SU-DHL-6 (cell line): ENCODE data around the gene PTPRJ.

Experiments used
- H2AFZ ChIP-seq: fragments of 200-600 bp; sonication (generic); 2 replicates; pipeline ENCODE4 v1.6.1; 2014; ENCODE audit warnings: low read depth, mild to moderate bottlenecking, moderate library complexity, mixed read lengths, antibody characterized with exemption, low read length; ENCODE audit not compliant: severe bottlenecking
- H3F3A ChIP-seq: fragments of 200-600 bp; shearing (Covaris generic); 2 replicates; pipeline ENCODE4 v1.6.0; 2016; ENCODE audit warnings: antibody characterized with exemption, mild to moderate bottlenecking; ENCODE audit not compliant: insufficient read depth
- H3K27ac ChIP-seq: fragments of 200-600 bp; sonication (generic); 2 replicates; pipeline ENCODE4 v1.5.1; 2016; ENCODE audit warnings: low read depth, mild to moderate bottlenecking, low read length, moderate library complexity, mixed read lengths
- H3K27me3 ChIP-seq: fragments of 200-600 bp; sonication (generic), shearing (Covaris generic); 2 replicates; pipeline ENCODE4 v1.6.0; 2014; ENCODE audit warnings: mild to moderate bottlenecking, low read length
- H3K36me3 ChIP-seq: fragments of 200-600 bp; sonication (generic); 2 replicates; pipeline ENCODE4 v1.6.1; 2014; ENCODE audit warnings: mild to moderate bottlenecking, low read length, mixed read lengths
- H3K4me2 ChIP-seq: fragments of 300-600, 200-600 bp; shearing (Covaris generic), sonication (generic); 2 replicates; pipeline ENCODE4 v1.6.0; 2014; ENCODE audit warnings: low read length, low read depth, mild to moderate bottlenecking; ENCODE audit not compliant: poor library complexity, severe bottlenecking
- H3K4me3 ChIP-seq: fragments of 200-600 bp; sonication (generic); 2 replicates; pipeline ENCODE4 v1.5.1; 2014; ENCODE audit warnings: antibody characterized with exemption, low read length, mild to moderate bottlenecking, mixed read lengths; ENCODE audit not compliant: insufficient read depth, poor library complexity, severe bottlenecking
- H3K79me2 ChIP-seq: fragments of 200-600 bp; sonication (generic); 2 replicates; pipeline ENCODE4 v1.6.1; 2014; ENCODE audit warnings: mild to moderate bottlenecking, low read length, moderate library complexity; ENCODE audit not compliant: insufficient read depth
- H3K9ac ChIP-seq: fragments of 200-600 bp; sonication (generic); 2 replicates; pipeline ENCODE4 v1.7.0; 2014; ENCODE audit warnings: mild to moderate bottlenecking, low read length
- H3K9me2 ChIP-seq: fragments of 200-600 bp; sonication (generic); replicated peaks from 2 replicates; pipeline ENCODE4 v1.6.1; 2014; ENCODE audit warnings: low read length; ENCODE audit not compliant: insufficient read depth
- H3K9me3 ChIP-seq: fragments of 200-600 bp; sonication (generic); 2 replicates; pipeline ENCODE4 v1.6.1; 2014; ENCODE audit warnings: low read length, mixed read lengths; ENCODE audit not compliant: insufficient read depth
- H4K20me1 ChIP-seq: fragments of 200-600 bp; sonication (generic); 2 replicates; pipeline ENCODE4 v1.6.1; 2014; ENCODE audit warnings: low read depth, mild to moderate bottlenecking, antibody characterized with exemption, low read length, moderate library complexity, mixed read lengths
- CTCF ChIP-seq: fragments of 200-600 bp; sonication (generic); IDR thresholded peaks from one replicate; pipeline ENCODE4 v1.5.1; 2017; ENCODE audit warnings: antibody characterized with exemption, mild to moderate bottlenecking, low read length, moderate library complexity; ENCODE audit not compliant: insufficient read depth, poor library complexity, severe bottlenecking
- EZH2phosphoT487 ChIP-seq: fragments of 200-600 bp; sonication (generic), shearing (Covaris generic); conservative IDR thresholded peaks from 2 replicates; pipeline ENCODE4 v1.6.1; 2018; ENCODE audit warnings: mild to moderate bottlenecking, antibody characterized with exemption, low read length, moderate library complexity, mixed read lengths

PTPRJ gene

GRCh38 chr11:48055292-48056132, 75.2 kb downstream of the PTPRJ start:
- no peak overlapping the region for H2AFZ ChIP-seq
- H3K27me3 ChIP-seq: no peaks in the 10 kb centered on the region
- no peaks in the 10 kb centered on the region for H3K36me3 ChIP-seq
- no peak overlapping the region for H3K27ac ChIP-seq
- no peaks in the 10 kb centered on the region for H4K20me1 ChIP-seq
- no peaks in the 10 kb centered on the region for H3K79me2 ChIP-seq
- TF ChIP-seq CTCF: no peak
- TF ChIP-seq EZH2phosphoT487: no peak
- H3F3A ChIP-seq: no peaks in the 10 kb centered on the region
- H3K9me3 ChIP-seq: no peaks in the 10 kb centered on the region
- H3K9ac ChIP-seq: no peak overlapping the region
- no peaks in the 10 kb centered on the region for H3K9me2 ChIP-seq
- no peak overlapping the region for H3K4me2 ChIP-seq
- H3K4me3 ChIP-seq: no peak overlapping the region

- Histone ChIP-seq H3K9me2 (no peaks in the 10 kb centered on the region), H3K79me2 (no peaks in the 10 kb centered on the region), H3F3A (no peaks in the 10 kb centered on the region), H2AFZ (no peak overlapping the region), H4K20me1 (no peaks in the 10 kb centered on the region), H3K4me2 (no peak overlapping the region), H3K36me3 (no peaks in the 10 kb centered on the region), H3K27me3 (no peaks in the 10 kb centered on the region), H3K9me3 (no peaks in the 10 kb centered on the region), H3K27ac (no peak overlapping the region), H3K9ac (no peak overlapping the region), H3K4me3 (no peak overlapping the region)
- TF ChIP-seq CTCF: no peak
- no peak for TF ChIP-seq EZH2phosphoT487
These were observed 76.2 kb downstream of the PTPRJ start for GRCh38 chr11:48056325-48057183.

GRCh38 chr11:48058064-48058463, 77.7 kb downstream of the PTPRJ start:
- no peak overlapping the region for H3K9ac ChIP-seq
- H3K4me3 ChIP-seq: no peak overlapping the region
- TF ChIP-seq EZH2phosphoT487 (no peak), CTCF (no peak)
- H4K20me1 ChIP-seq: no peaks in the 10 kb centered on the region
- no peak overlapping the region for H3K27ac ChIP-seq
- no peaks in the 10 kb centered on the region for H3K27me3 ChIP-seq
- no peaks in the 10 kb centered on the region for H3K79me2 ChIP-seq
- no peak overlapping the region for H3K4me2 ChIP-seq
- H2AFZ ChIP-seq: no peak overlapping the region
- no peaks in the 10 kb centered on the region for H3K36me3 ChIP-seq
- H3K9me3 ChIP-seq: no peaks in the 10 kb centered on the region
- no peaks in the 10 kb centered on the region for H3F3A ChIP-seq
- H3K9me2 ChIP-seq: no peaks in the 10 kb centered on the region
